A673 (cell line): ENCODE measurements around the gene TSPAN13. TPM values are rescaled to one million over a fixed set of nuclear protein-coding genes. Genes with fewer than 3 reads are reported as not detected.

ENCODE experiments used
- Bru-seq: library from RNA; stranded (reverse); fragments of 400-500 nt; gene quantifications from one replicate; lab custom pipeline; 2021; lab: Mats Ljungman, UMichigan
- BruChase-seq, 2 experiments: library from RNA; stranded (reverse); fragments of 400-500 nt; gene quantifications; one replicate each; lab custom pipeline; 2021; lab: Mats Ljungman, UMichigan
- BruUV-seq: library from RNA; stranded (reverse); fragments of 400-500 nt; replicated peaks from 2 replicates; lab custom pipeline; 2021; lab: Mats Ljungman, UMichigan
- CTCF ChIA-PET: fragments of 300-600 bp; sonication (Branson Sonifier 250); formaldehyde crosslinking; loops from one replicate; lab custom pipeline; 2022; ENCODE audit warnings: antibody characterized with exemption; lab: Charles Lee
- POLR2A ChIA-PET: fragments of 300-600 bp; sonication (Branson Sonifier 250); formaldehyde crosslinking; loops from one replicate; lab custom pipeline; 2022; ENCODE audit warnings: antibody characterized with exemption; ENCODE audit not compliant: low non-redundant PET; lab: Charles Lee
- DNase-seq: peaks from one replicate; pipeline ENCODE4 v3.0.0-alpha.2; 2015; ENCODE audit warnings: low spot score
- H3K27ac ChIP-seq: fragments of 200-600 bp; sonication (generic); 2 replicates; pipeline ENCODE4 v1.5.1; 2016; ENCODE audit warnings: mixed run types, low read depth, mild to moderate bottlenecking, mixed read lengths, antibody characterized with exemption, low read length; ENCODE audit not compliant: poor library complexity, severe bottlenecking
- H3K27me3 ChIP-seq: fragments of 200-600 bp; sonication (generic); replicated peaks from 2 replicates; pipeline ENCODE4 v1.6.1; 2017; ENCODE audit warnings: mixed run types, low read depth, mild to moderate bottlenecking, mixed read lengths, antibody characterized with exemption, low read length; ENCODE audit not compliant: insufficient read depth, poor library complexity
- H3K36me3 ChIP-seq: fragments of 200-600 bp; sonication (generic); 2 replicates; pipeline ENCODE4 v1.6.1; 2016; ENCODE audit warnings: mixed run types, mild to moderate bottlenecking, mixed read lengths, antibody characterized with exemption, low read length; ENCODE audit not compliant: insufficient read depth, poor library complexity, severe bottlenecking
- H3K4me1 ChIP-seq: fragments of 200-600 bp; sonication (generic); 2 replicates; pipeline ENCODE4 v1.6.1; 2017; ENCODE audit warnings: mixed run types, mild to moderate bottlenecking, mixed read lengths, antibody characterized with exemption, low read length; ENCODE audit not compliant: insufficient read depth, poor library complexity, severe bottlenecking
- H3K4me3 ChIP-seq: fragments of 200-600 bp; sonication (generic); 2 replicates; pipeline ENCODE4 v1.5.1; 2016; ENCODE audit warnings: low read depth, mixed run types, mild to moderate bottlenecking, mixed read lengths, low read length; ENCODE audit not compliant: poor library complexity, severe bottlenecking
- H3K9me3 ChIP-seq: fragments of 200-600 bp; sonication (generic); 2 replicates; pipeline ENCODE4 v1.6.1; 2016; ENCODE audit warnings: mixed run types, low read depth, mild to moderate bottlenecking, mixed read lengths, antibody characterized with exemption, low read length; ENCODE audit not compliant: poor library complexity, severe bottlenecking
- CTCF ChIP-seq: fragments of 300-800, 200-600 bp; sonication (generic); conservative IDR thresholded peaks from 2 replicates; pipeline ENCODE4 v1.5.1; 2017; ENCODE audit warnings: low read depth, mild to moderate bottlenecking, antibody characterized with exemption, low read length, moderate library complexity, mixed read lengths
- EZH2 ChIP-seq: fragments of 200-600 bp; sonication (generic); IDR thresholded peaks from 2 replicates; pipeline ENCODE4 v1.6.1; 2017; ENCODE audit warnings: borderline replicate concordance, low read depth, mild to moderate bottlenecking, mixed read lengths, antibody characterized with exemption, low read length; ENCODE audit not compliant: poor library complexity, severe bottlenecking
- intact Hi-C: fragments of 100-400 bp; cut with micrococcal nuclease; formaldehyde crosslinking; loops from one replicate; pipeline ENCODE4 v1.10.0; 2022; ENCODE audit not compliant: unreplicated experiment
- long read RNA-seq: library from polyadenylated mRNA; stranded (forward); transcript quantifications from one replicate; pipeline ENCODE4 v2.0.0, GENCODE V29; 2022
- total RNA-seq: library from RNA; stranded (reverse); gene quantifications from 2 replicates; pipeline ENCODE4 v1.2.3, GENCODE V29; 2021

The TSPAN13 gene
- total RNA-seq = 157 and 159 TPM in 2 replicates
- percentile 96 among the genes with signal in this experiment for Bru-seq, nascent RNA
- percentile 88 among the genes with signal in this experiment for BruChase-seq, experiment 1, labeled RNA remaining after a 2-hour chase
- BruChase-seq, experiment 2, labeled RNA remaining after a 6-hour chase = percentile 93 among the genes with signal in this experiment
- long read RNA-seq, transcript TSPAN13-201 (6 exons, 2,093 nt) = major isoform, 417 of 434 reads
- long read RNA-seq, partial matches to known transcripts = 7 of 434 reads
- long read RNA-seq, other reads (novel, unspliced or antisense) = 10 of 434 reads

GRCh38 chr7:16753102-16753931 is at the start of gene TSPAN13:
Gene TSPAN13, plus strand, starts transcription at chr7:16753755. Its CDS starts 213 bp downstream, at chr7:16753968.
- no TSS peak for BruUV-seq
- peak within 1 kb of the TSS; percentile 75 for H3K4me3 ChIP-seq
- no peaks in the 10 kb centered on the region for H3K36me3 ChIP-seq
- CTCF ChIA-PET = no interaction called here
- H3K27ac ChIP-seq = peak within 1 kb of the TSS; percentile 66
- H3K27me3 ChIP-seq = no peaks in the 10 kb centered on the region
- peaks cover 14% of the 10 kb centered on the region for H3K4me1 ChIP-seq
- POLR2A ChIA-PET = no interaction called here
- H3K9me3 ChIP-seq = no peaks in the 10 kb centered on the region
- intact Hi-C loops = no loop called here
- peak; percentile 93 for DNase-seq
- TF ChIP-seq CTCF = no peak
- no peak for TF ChIP-seq EZH2

GRCh38 chr7:16708511-16708910 is 45.0 kb upstream of the TSPAN13 start:
- ChIA-PET POLR2A (no interaction called here), CTCF (no interaction called here)
- Histone ChIP-seq H3K4me3 (no peak overlapping the region), H3K4me1 (peaks cover 53% of the 10 kb centered on the region), H3K27me3 (no peaks in the 10 kb centered on the region), H3K9me3 (no peaks in the 10 kb centered on the region), H3K36me3 (peaks cover 39% of the 10 kb centered on the region), H3K27ac (peak overlapping the region; percentile 92)
- intact Hi-C loops = loop anchor here (1.0 to 2.0 kb wide), 2 partner anchors 23 to 62 kb away; partner anchors contain the start of gene BZW2
- TF ChIP-seq CTCF (no peak), EZH2 (no peak)
- DNase-seq = no peak
- no TSS peak for BruUV-seq

GRCh38 chr7:16708980-16709379 is 44.6 kb upstream of the TSPAN13 start:
- DNase-seq = peak; percentile 81
- Histone ChIP-seq H3K27me3 (no peaks in the 10 kb centered on the region), H3K36me3 (peaks cover 34% of the 10 kb centered on the region), H3K4me1 (peaks cover 58% of the 10 kb centered on the region), H3K4me3 (no peak overlapping the region), H3K27ac (peak overlapping the region; percentile 92), H3K9me3 (no peaks in the 10 kb centered on the region)
- TF ChIP-seq CTCF = no peak
- TF ChIP-seq EZH2 = no peak
- CTCF ChIA-PET = no interaction called here
- intact Hi-C loops = loop anchor here (1.0 to 2.0 kb wide), 2 partner anchors 24 to 62 kb away; partner anchors contain the start of gene BZW2
- POLR2A ChIA-PET = no interaction called here
- BruUV-seq = no TSS peak
